Measurements from ENCODE around the gene TMEM131. TPM values are rescaled to one million over a fixed set of nuclear protein-coding genes. Genes with fewer than 3 reads are reported as not detected.

The TMEM131 gene
- total RNA-seq, 2 donors from 2014 or later: 39.0 to 43.0 TPM

DNA sequence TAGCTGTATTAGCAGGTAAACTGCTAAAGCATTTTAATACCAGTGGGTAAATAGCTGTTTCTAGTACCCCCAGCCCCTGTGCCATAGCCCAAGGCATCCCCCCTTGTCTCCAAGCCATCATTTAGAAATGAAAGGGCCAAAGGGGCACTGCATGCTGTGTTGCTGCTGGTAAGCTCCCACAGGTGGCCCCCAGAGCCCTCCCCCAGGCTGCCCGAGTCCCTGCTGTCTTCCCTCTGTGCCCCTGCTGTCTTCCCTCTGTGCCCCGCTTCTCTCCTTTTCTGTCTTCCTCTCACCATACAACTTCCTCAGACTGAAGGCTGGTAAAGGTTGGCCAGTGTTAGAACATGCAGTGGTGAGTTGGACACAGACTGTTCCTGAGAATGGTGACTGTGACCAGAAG is 240.3 kb downstream of the TMEM131 start:
- no peak overlapping the region for H3K27ac ChIP-seq (ENCODE audit: low read depth, low read length)
- TF ChIP-seq, protein P1, sequence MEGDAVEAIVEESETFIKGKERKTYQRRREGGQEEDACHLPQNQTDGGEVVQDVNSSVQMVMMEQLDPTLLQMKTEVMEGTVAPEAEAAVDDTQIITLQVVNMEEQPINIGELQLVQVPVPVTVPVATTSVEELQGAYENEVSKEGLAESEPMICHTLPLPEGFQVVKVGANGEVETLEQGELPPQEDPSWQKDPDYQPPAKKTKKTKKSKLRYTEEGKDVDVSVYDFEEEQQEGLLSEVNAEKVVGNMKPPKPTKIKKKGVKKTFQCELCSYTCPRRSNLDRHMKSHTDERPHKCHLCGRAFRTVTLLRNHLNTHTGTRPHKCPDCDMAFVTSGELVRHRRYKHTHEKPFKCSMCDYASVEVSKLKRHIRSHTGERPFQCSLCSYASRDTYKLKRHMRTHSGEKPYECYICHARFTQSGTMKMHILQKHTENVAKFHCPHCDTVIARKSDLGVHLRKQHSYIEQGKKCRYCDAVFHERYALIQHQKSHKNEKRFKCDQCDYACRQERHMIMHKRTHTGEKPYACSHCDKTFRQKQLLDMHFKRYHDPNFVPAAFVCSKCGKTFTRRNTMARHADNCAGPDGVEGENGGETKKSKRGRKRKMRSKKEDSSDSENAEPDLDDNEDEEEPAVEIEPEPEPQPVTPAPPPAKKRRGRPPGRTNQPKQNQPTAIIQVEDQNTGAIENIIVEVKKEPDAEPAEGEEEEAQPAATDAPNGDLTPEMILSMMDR (conservative IDR thresholded peaks at IDR 0.05): no peak
- Mint-ChIP-seq H3K9me3 (no peaks in the 10 kb centered on the region), H3K27ac (no peak overlapping the region), H3K36me3 (ENCODE audit: low read depth) (peaks cover 68% of the 10 kb centered on the region), H3K27me3 (ENCODE audit: insufficient read depth) (no peaks in the 10 kb centered on the region), H3K4me3 (no peak overlapping the region), H3K4me1 (peaks cover 26% of the 10 kb centered on the region)
- 100% methylated on average over 2 of the region's 2 CpGs for WGBS, 2 experiments (ENCODE audit: insufficient coverage in 1 of 2, insufficient read length in 1 of 2)
- H3K4me3 ChIP-seq (ENCODE audit: low read length): no peak overlapping the region
- no peak for DNase-seq
- H3K36me3 ChIP-seq (ENCODE audit: control insufficient read depth, insufficient read depth, low read length): peaks cover 88% of the 10 kb centered on the region
- no peaks in the 10 kb centered on the region for H3K9me3 ChIP-seq (ENCODE audit: control insufficient read depth, low read length)
- H3K9ac ChIP-seq (ENCODE audit: extremely low read depth, low read length, poor library complexity, severe bottlenecking): no peak overlapping the region
- H3K27me3 ChIP-seq (ENCODE audit: control insufficient read depth, insufficient read depth, low read length, poor library complexity, severe bottlenecking): no peaks in the 10 kb centered on the region
- H3K4me1 ChIP-seq (ENCODE audit: control insufficient read depth, insufficient read depth, low read length): peaks cover 11% of the 10 kb centered on the region

DNA sequence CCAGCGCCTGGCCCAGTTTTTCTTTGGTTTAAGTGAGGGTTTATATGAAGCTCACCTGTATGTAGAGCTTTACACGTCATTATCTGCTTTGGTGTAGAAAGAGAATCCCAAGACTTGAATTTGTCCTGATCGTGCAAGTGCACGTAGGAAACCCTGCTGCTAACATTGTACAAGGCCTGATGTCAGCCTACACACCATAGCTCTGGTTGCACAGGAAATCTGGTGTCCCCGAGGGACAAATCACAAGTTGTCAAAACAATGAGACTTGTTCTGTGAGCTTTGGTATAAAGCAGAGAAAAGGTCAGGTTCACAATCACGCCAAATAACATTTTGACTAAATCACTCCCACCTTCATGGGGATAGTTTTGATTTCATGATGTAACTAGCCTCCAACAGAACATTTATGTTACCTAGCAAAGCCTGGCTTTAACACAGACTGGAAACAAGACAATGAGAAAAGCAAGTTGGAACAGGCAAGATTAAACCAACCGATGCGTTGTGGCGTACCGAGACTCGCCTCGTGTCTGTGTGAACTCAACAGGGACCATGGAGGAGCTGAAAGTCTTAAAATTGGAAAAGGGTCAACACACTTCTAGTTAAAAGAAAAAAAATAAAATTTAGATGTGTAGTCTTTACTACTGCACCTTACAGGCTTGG is 240.9 kb downstream of the TMEM131 start:
- Mint-ChIP-seq H3K27ac (peak overlapping the region; percentile 41), H3K9me3 (no peaks in the 10 kb centered on the region), H3K4me1 (peaks cover 19% of the 10 kb centered on the region), H3K36me3 (ENCODE audit: low read depth) (peaks cover 61% of the 10 kb centered on the region), H3K4me3 (no peak overlapping the region), H3K27me3 (ENCODE audit: insufficient read depth) (no peaks in the 10 kb centered on the region)
- TF ChIP-seq, protein P1 (conservative IDR thresholded peaks at IDR 0.05): no peak
- no peaks in the 10 kb centered on the region for H3K9me3 ChIP-seq (ENCODE audit: control insufficient read depth, low read length)
- no peak overlapping the region for H3K27ac ChIP-seq (ENCODE audit: low read depth, low read length)
- peaks cover 81% of the 10 kb centered on the region for H3K36me3 ChIP-seq (ENCODE audit: control insufficient read depth, insufficient read depth, low read length)
- H3K4me3 ChIP-seq (ENCODE audit: low read length): no peak overlapping the region
- peaks cover 6% of the 10 kb centered on the region for H3K4me1 ChIP-seq (ENCODE audit: control insufficient read depth, insufficient read depth, low read length)
- no peak overlapping the region for H3K9ac ChIP-seq (ENCODE audit: extremely low read depth, low read length, poor library complexity, severe bottlenecking)
- H3K27me3 ChIP-seq (ENCODE audit: control insufficient read depth, insufficient read depth, low read length, poor library complexity, severe bottlenecking): no peaks in the 10 kb centered on the region
- 94 to 96% methylated on average over 7 to 12 of the region's 12 CpGs for WGBS, 2 experiments (ENCODE audit: insufficient coverage in 1 of 2, insufficient read length in 1 of 2)
- no peak for DNase-seq

DNA sequence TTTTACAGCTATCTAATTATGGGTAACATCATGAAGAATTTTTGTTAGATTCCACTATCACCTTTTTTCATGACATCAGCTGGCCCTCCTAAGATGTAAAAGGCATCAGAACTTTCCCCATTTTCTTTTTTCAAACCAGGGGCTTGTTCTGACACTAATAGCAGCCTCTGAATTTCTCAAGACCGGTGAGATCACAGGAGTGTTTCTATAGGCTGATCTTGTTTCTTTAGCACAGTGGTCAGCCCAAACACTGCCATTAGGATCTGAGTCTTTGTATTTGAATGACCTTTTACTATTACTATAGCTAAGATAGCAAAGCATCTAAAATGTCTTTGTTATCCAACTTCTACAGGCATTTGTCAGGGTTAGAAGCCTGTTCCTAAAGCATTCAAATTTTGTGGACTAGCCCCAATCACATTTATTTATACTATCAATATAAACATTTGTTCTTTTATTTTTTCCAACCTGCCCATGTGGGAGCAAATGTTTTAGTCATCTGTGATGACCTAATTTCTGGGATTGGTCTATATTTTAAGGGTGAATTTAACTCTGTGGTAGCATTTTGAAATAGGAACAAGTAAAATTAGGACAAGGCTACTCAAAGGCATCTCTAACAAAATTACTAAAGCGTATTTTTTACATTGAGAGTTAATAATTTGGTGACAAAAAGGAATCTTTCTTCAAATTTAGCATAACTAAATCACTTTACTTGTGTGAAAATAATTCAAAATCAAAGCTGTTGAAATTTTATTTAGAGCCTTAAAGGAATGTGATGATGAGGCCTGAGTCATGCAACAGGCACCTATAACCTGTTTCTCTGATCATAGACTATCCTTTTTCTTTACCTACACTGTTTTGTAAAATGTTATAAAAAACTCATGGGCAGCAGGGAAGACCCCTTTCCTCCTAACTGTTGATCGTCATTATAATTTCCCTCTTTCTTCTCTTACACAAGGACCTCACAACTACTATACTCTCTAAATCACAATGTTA is 243.1 kb downstream of the TMEM131 start:
- peak overlapping the region; percentile 8 for H3K27ac Mint-ChIP-seq
- Histone ChIP-seq H3K27ac (ENCODE audit: low read depth, low read length) (no peak overlapping the region), H3K36me3 (ENCODE audit: control insufficient read depth, insufficient read depth, low read length) (peaks cover 64% of the 10 kb centered on the region), H3K9me3 (ENCODE audit: control insufficient read depth, low read length) (no peaks in the 10 kb centered on the region), H3K4me1 (ENCODE audit: control insufficient read depth, insufficient read depth, low read length) (peaks cover 6% of the 10 kb centered on the region), H3K27me3 (ENCODE audit: control insufficient read depth, insufficient read depth, low read length, poor library complexity, severe bottlenecking) (no peaks in the 10 kb centered on the region), H3K9ac (ENCODE audit: extremely low read depth, low read length, poor library complexity, severe bottlenecking) (no peak overlapping the region), H3K4me3 (ENCODE audit: low read length) (no peak overlapping the region)
- H3K4me1 Mint-ChIP-seq: peaks cover 21% of the 10 kb centered on the region
- no peaks in the 10 kb centered on the region for H3K27me3 Mint-ChIP-seq (ENCODE audit: insufficient read depth)
- DNase-seq: no peak
- H3K36me3 Mint-ChIP-seq (ENCODE audit: low read depth): peaks cover 41% of the 10 kb centered on the region
- H3K9me3 Mint-ChIP-seq: no peaks in the 10 kb centered on the region
- TF ChIP-seq, protein P1 (conservative IDR thresholded peaks at IDR 0.05): no peak
- H3K4me3 Mint-ChIP-seq: no peak overlapping the region
- 67 to 78% methylated on average over 1 to 3 of the region's 3 CpGs for WGBS, 2 experiments (ENCODE audit: insufficient coverage in 1 of 2, insufficient read length in 1 of 2)

Measured in endodermal cell (in vitro differentiated cells).